Kidney epithelial cell (primary cell): ENCODE results near the gene RPGR. TPM values are rescaled to one million over a fixed set of nuclear protein-coding genes. Genes with fewer than 3 reads are reported as not detected.

Experiments used
- DNase-seq: peaks from one replicate; pipeline ENCODE4 v3.0.0-alpha.2; 2010; ENCODE audit warnings: low read depth
- H3K27me3 ChIP-seq: 2 replicates; pipeline ENCODE4 v1.6.0; 2011; ENCODE audit warnings: low read length; ENCODE audit not compliant: control insufficient read depth, insufficient read depth
- H3K36me3 ChIP-seq: 2 replicates; pipeline ENCODE4 v1.5.1; 2011; ENCODE audit warnings: low read length; ENCODE audit not compliant: control insufficient read depth, insufficient read depth
- H3K4me3 ChIP-seq: 2 replicates; pipeline ENCODE4 v1.5.1; 2011; ENCODE audit warnings: low read depth, mild to moderate bottlenecking, control low read depth, low read length
- CTCF ChIP-seq: IDR thresholded peaks from 2 replicates; pipeline ENCODE4 v1.5.1; 2011; ENCODE audit warnings: mild to moderate bottlenecking, moderate library complexity, low read length, control low read depth, inconsistent platforms; ENCODE audit not compliant: insufficient read depth, poor library complexity, severe bottlenecking
- total RNA-seq: library from RNA; depleted of rRNA; stranded (reverse); fragments of >200 nt; gene quantifications from 2 replicates; pipeline ENCODE4 v1.2.3, GENCODE V29; 2015

Gene RPGR
- total RNA-seq, 1 donor from 2014 or later: 4.6 TPM

GRCh38 chrX:38305971-38306370 is 21.3 kb downstream of the RPGR start:
- TF ChIP-seq CTCF: no peak
- Histone ChIP-seq H3K4me3 (no peak overlapping the region), H3K36me3 (no peaks in the 10 kb centered on the region), H3K27me3 (no peaks in the 10 kb centered on the region)
- DNase-seq: no peak

- no peak overlapping the region for H3K4me3 ChIP-seq
- no peaks in the 10 kb centered on the region for H3K27me3 ChIP-seq
- peak; percentile 43 for TF ChIP-seq CTCF
- DNase-seq: no peak
- H3K36me3 ChIP-seq: no peaks in the 10 kb centered on the region
Observed at GRCh38 chrX:38304010-38304409, 23.3 kb downstream of the RPGR start.

- H3K4me3 ChIP-seq: no peak overlapping the region
- DNase-seq: no peak
- H3K27me3 ChIP-seq: no peaks in the 10 kb centered on the region
- H3K36me3 ChIP-seq: no peaks in the 10 kb centered on the region
- no peak for TF ChIP-seq CTCF
Observed at GRCh38 chrX:38293741-38294140, 33.6 kb downstream of the RPGR start.

GRCh38 chrX:38287674-38288073 is 39.6 kb downstream of the RPGR start:
- Histone ChIP-seq H3K4me3 (no peak overlapping the region), H3K27me3 (no peaks in the 10 kb centered on the region), H3K36me3 (no peaks in the 10 kb centered on the region)
- no peak for TF ChIP-seq CTCF
- DNase-seq: no peak

- no peaks in the 10 kb centered on the region for H3K36me3 ChIP-seq
- DNase-seq: no peak
- no peak for TF ChIP-seq CTCF
- H3K4me3 ChIP-seq: no peak overlapping the region
- no peaks in the 10 kb centered on the region for H3K27me3 ChIP-seq
Observed at GRCh38 chrX:38285649-38286048, 41.7 kb downstream of the RPGR start.

GRCh38 chrX:38282049-38282448 is 45.3 kb downstream of the RPGR start:
- Histone ChIP-seq H3K27me3 (no peaks in the 10 kb centered on the region), H3K36me3 (no peaks in the 10 kb centered on the region), H3K4me3 (no peak overlapping the region)
- no peak for TF ChIP-seq CTCF
- no peak for DNase-seq
